NOMO-1 treated with dmso at 0.1 percent for 144 hours (cell line): ENCODE measurements around the gene KCTD15.

Source experiments
- DNase-seq: peaks from one replicate; lab custom pipeline; 2025; ENCODE audit not compliant: unreplicated experiment; lab: John Stamatoyannopoulos, UW

KCTD15 gene

DNA sequence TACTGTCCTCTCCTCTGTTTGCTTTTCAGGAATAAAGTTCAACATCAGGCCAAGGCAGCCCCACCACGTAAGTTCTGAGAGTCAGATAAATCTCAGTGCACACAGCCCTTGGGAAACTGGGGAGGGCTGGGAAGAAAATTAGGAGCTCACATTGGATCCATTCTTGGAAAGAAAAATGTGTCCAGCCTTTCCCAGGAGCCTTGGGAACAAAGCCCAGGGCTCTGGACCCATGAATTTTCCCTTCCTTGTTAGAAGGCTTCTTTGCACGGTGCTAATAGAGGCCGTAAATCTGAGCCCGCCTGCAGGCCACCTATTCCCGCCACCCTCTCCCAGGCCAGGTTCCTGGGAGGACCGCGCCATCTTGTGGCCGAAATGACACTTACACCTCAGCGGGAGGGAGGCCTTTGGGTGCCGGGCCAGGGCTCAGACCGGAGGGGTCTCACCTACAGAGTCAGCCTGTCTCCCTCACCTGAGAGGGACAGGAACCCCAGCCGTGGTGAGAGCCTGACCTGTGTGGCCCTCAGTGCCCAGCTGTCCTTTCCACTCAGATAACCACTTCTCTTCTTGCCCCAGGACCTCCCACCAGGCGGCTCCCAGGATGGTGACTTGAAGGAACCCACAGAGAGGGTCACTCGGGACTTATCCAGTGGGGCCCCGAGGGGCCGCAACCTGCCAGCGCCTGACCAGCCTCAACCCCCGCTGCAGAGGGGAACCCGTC lies 25.1 kb upstream of the KCTD15 start:
- peak; percentile 22 for DNase-seq

DNA sequence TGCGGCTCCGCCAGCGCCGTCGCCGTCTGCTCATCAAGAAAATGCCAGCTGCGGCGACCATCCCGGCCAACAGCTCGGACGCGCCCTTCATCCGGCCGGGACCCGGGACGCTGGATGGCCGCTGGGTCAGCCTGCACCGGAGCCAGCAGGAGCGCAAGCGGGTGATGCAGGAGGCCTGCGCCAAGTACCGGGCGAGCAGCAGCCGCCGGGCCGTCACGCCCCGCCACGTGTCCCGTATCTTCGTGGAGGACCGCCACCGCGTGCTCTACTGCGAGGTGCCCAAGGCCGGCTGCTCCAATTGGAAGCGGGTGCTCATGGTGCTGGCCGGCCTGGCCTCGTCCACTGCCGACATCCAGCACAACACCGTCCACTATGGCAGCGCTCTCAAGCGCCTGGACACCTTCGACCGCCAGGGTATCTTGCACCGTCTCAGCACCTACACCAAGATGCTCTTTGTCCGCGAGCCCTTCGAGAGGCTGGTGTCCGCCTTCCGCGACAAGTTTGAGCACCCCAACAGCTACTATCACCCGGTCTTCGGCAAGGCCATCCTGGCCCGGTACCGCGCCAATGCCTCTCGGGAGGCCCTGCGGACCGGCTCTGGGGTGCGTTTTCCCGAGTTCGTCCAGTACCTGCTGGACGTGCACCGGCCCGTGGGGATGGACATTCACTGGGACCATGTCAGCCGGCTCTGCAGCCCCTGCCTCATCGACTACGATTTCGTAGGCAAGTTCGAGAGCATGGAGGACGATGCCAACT lies 24.4 kb upstream of the KCTD15 start:
- no peak for DNase-seq

GRCh38 chr19:33772858-33773180 lies 23.9 kb upstream of the KCTD15 start:
- DNase-seq, result no peak

- no peak for DNase-seq
Observed at GRCh38 chr19:33773704-33774624, 22.7 kb upstream of the KCTD15 start.

DNA sequence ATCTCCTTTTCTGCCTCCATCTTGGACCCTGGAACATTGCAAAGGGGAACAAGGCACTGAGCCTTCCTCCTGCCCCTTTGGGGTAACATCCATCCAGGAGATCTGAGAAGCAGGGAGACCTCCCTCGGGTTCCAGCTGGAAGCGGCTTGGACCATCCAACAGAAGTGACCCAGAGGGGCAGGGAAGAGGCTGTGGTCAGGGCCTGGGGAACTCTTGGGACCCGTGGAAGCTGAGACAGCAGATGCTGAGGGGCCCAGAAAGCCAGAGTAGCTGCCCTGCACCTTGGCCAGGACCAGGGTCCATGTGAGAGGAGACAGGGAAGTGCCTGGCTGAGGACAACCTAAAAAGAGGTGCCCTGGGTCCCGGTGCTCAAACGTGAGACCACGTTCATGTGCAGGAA lies 21.9 kb upstream of the KCTD15 start:
- DNase-seq, result no peak

DNA sequence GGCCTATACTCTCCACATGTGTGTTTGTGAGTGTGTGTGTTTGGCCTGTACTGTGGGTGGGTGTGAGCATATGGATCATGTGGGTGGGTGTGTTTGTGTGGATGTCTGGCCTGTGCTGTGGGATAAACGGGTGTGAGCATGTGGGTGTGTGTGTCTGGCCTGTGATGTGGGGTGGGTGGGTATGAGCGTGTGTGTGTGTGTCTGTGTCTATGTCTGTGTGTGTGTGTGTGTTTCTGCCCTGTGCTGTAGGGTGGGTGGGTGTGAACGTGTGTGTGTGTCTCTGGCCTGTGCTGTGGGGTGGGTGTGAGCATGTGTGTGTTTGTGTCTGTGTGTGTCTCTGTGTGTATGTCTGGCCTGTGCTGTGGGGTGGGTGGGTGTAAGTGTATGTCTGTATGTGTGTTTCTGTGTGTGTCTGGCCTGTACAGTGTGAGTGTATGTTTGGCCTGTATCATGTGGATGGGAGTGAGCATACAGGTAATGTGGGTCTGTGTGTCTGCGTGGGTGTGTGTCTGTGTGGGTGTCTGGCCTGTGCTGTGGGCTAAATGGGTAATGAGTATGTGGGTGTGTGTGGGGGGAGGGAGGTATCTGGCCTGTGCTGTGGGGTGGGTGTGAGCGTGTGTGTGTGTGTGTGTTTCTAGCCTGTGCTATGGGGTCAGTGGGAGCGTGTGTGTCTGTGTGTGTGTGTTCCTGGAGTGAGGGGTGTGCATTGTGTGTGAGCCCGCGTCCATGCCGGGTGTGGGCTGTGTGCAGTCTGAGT lies 20.8 kb upstream of the KCTD15 start:
- no peak for DNase-seq

DNA sequence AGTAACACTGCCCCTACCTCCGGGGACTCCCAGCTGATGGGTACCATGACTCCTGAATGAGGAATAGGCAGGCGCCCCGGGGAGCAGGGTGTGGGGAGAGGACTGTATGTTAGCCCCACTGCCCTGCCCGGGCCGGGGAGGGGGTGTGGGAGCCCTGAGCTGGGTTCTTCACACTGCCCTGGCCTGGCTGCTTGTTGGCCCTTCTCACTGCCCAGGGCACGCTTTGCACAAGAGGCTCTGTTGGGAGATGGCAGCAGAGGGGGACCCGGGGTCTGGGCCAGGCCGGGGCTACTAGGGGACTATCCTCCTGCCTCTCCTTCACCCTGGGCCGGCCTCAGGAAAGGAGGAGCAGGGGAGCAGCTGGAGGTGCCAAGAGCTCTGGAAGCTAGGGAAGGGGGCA lies 19.3 kb upstream of the KCTD15 start:
- DNase-seq, result no peak

DNA sequence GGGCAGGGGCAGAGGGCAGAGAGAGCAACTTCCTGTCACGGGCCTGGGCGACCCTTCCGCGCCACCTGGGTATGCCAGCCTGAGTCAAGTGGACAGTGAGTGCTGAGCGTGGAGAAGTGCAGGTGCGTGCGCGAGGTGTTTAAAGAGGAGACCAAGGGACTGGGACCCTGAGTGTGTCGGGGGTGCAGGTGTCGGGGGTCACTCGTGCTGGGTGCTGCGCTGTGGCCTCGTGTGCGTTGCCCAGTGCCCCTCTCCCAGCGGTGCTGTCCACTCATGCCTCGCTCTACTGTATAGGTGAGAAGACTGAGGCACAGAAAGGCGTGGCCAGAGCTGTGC lies 18.9 kb upstream of the KCTD15 start:
- DNase-seq, result no peak

DNA sequence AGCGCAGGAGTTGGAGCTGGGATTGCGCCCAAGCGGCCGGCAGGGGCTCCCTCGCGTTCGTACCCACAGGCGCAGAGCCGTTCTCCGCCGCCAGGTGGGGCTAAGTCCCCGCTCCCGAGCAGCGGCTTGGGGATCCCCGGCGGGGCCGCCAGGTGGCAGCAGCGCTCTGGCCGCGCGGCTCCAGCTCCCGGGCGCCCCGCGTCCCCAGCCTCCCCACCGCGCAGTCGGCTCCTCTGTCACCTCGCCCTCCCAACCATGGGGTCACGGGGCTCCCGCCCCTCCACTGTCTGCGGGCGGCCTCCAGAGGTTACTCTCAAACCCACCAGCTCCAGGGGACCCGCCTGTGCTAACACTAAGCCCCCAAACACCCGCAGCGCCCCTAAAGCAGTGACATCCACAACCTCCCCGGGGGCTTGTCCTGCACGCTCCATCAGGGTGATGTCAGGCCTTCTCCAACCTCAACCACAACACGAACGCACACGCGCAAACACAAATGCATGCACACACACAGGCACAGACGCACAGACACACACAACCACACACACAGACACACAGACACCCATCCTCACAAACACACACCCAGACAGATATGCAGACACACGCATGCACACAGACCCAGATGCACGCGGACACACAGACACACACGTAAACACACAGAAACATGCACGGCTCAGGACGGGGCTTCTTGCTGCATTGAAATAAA lies 18.4 kb upstream of the KCTD15 start:
- peak; percentile 74 for DNase-seq

- DNase-seq, result no peak
Observed at GRCh38 chr19:33779849-33780248, 16.8 kb upstream of the KCTD15 start.

DNA sequence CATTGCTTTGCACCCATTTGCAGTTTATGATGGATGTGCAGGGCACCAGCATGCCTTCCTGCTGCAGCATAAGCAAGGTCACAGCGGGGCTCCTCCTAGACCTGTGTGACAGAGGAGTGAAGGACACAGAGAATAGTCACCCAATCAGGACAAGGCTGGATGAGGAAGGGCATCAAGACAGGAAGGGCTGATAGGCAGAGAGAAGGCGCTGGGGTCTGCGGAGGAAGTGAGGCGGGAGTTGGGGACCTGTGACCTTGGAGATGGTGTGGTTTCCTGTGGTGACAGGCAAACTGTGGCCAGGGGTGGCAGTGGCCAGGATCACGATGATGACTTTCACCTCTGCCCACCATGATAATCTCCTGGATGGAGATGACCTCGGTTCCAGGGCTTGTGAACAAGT lies 16.4 kb upstream of the KCTD15 start:
- no peak for DNase-seq

DNA sequence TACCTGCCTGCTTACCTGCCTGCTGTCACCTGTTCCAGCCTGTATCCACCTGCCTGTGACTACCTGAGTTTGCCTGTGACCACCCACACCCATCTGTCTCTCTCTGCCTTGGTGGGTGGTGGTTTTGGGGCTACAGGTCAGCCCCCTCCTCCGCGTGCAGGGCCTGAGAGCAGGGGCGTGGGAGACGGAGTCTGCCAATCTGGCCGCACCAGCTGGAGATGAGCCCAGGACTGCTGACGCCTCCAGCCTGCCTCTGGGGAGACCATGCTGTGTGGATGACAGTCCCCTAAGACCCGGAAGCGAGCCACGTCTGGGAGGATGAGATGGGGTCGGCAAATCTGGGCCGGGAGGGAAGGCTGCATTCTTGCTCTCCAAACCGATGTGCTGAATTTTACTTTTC lies 15.9 kb upstream of the KCTD15 start:
- no peak for DNase-seq

DNA sequence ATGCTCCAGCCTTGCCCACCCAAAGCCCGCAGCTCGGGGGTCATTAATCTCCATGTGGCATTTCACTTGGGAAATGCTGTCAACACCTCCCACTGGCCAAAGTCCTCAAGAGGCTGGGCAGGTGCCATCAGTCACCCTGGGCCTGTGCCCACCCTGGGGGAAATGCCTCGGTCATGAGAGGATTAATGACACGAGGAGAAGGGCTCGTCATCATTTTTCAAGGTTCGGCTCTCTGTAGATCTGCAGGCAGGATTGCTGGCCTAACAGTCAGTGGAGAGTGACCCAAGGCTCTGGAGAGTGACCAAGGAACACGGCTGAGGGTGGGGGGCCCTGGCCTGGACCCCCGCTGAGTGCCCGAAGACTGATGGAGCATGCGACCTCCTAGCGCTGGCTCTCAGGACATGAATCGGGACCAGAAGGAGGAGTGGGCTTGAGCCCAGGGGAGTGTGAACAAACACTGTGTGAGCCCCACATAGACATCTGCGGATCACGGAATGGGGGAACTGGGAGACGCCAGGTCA lies 15.2 kb upstream of the KCTD15 start:
- no peak for DNase-seq

- no peak for DNase-seq
Observed at GRCh38 chr19:33781996-33782395, 14.7 kb upstream of the KCTD15 start.

GRCh38 chr19:33784432-33784831 lies 12.2 kb upstream of the KCTD15 start:
- DNase-seq, result no peak

- no peak for DNase-seq
Observed at GRCh38 chr19:33785795-33786194, 10.9 kb upstream of the KCTD15 start.

- no peak for DNase-seq
Observed at GRCh38 chr19:33788676-33789075, 8.0 kb upstream of the KCTD15 start.

GRCh38 chr19:33789344-33789743 lies 7.3 kb upstream of the KCTD15 start:
- DNase-seq, result no peak

DNA sequence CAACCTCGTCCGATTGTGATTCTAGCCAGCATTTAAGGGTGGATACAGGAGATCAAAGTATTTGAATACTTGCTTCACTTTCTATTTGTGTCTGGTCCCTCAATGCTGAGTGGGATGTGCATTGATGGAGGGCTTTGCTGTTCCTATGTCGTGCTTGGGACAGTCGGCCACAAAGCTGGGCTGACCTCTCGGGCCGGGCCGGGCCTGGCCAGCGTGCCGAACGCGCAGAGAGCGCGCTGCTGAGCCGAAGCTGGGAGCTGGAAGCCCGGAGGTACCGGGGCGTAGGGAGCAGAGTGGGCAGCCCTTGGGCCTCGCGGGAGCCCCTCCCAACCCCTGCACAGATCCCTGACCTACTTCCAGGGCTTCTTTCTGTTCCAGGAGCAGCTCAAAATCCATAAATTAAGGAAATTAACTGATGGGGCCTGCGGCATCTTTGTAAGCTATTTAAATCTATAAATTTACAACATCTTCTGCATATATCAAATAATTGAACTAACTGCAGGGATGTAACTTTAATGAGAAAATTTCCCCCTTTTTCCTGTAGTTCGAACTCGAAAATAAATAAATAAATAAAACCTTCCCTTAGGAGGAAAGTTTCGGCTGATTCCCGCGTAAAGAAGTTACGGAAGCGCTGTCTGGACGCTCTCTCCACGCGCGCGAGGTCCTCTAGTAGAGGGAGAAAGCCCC lies 1.8 kb upstream of the KCTD15 start:
- DNase-seq, result no peak
